Renal pelvis (tissue), 4 donors: ENCODE measurements around the gene DNM1. TPM values are rescaled to one million over a fixed set of nuclear protein-coding genes. Genes with fewer than 3 reads are reported as not detected.

ENCODE experiments used
- DNase-seq: peaks from one replicate; pipeline ENCODE4 v3.0.0-alpha.2; 2013
- polyA plus RNA-seq, 3 donors: library from polyadenylated mRNA; unstranded; fragments of 120-200 nt; gene quantifications; one replicate each; pipeline ENCODE4 v1.2.1, GENCODE V29; 2013; ENCODE audit not compliant: insufficient read length in 3 of 3

DNM1 gene
- polyA plus RNA-seq, 3 donors = 91.2 to 305 (median 248) TPM

- no peak for DNase-seq
Observed at GRCh38 chr9:128304136-128304970, 101.2 kb downstream of the DNM1 start.

Other genes with a start within 250 kb of the DNM1 start
- gene EEIG1, start 222.4 kb upstream of the DNM1 start, polyA plus RNA-seq = 10 to 100 TPM; 38.0 to 51.3 (median 44.6) TPM
- 10 to 100 TPM; 10.4 to 13.9 (median 11.8) TPM for gene NAIF1, start 136.1 kb upstream of the DNM1 start, polyA plus RNA-seq
- gene SLC25A25, start 135.1 kb upstream of the DNM1 start, polyA plus RNA-seq = 10 to 100 TPM; 12.6 to 13.7 (median 12.8) TPM
- 10 to 100 TPM; 52.4 to 57.9 (median 55.7) TPM for gene PTGES2, start 75.7 kb upstream of the DNM1 start, polyA plus RNA-seq
- gene LCN2, start 53.9 kb upstream of the DNM1 start, polyA plus RNA-seq = 1 to 10 TPM in 1 of 3 donors, under 1 TPM in 2; 0.49 to 1.2 (median 0.78) TPM
- gene BBLN, start 43.1 kb upstream of the DNM1 start, polyA plus RNA-seq = 10 to 100 TPM; 51.7 to 63.7 (median 61.9) TPM
- 100 to 1,000 TPM; 125 to 146 (median 145) TPM for gene CIZ1, start 11.8 kb upstream of the DNM1 start, polyA plus RNA-seq
- 100 to 1,000 TPM in 1 of 3 donors, 10 to 100 TPM in 2; 70.2 to 106 (median 93.1) TPM for gene GOLGA2, start 72.6 kb downstream of the DNM1 start, polyA plus RNA-seq
- 10 to 100 TPM; 31.5 to 35.0 (median 32.5) TPM for gene SWI5, start 72.9 kb downstream of the DNM1 start, polyA plus RNA-seq
- gene TRUB2, start 119.1 kb downstream of the DNM1 start, polyA plus RNA-seq = 10 to 100 TPM; 40.8 to 48.4 (median 47.1) TPM
- gene COQ4, start 119.5 kb downstream of the DNM1 start, polyA plus RNA-seq = 10 to 100 TPM; 64.1 to 97.0 (median 95.3) TPM
- 10 to 100 TPM; 19.6 to 24.6 (median 22.7) TPM for gene SLC27A4, start 137.1 kb downstream of the DNM1 start, polyA plus RNA-seq
- 10 to 100 TPM; 60.5 to 70.8 (median 64.7) TPM for gene URM1, start 168.0 kb downstream of the DNM1 start, polyA plus RNA-seq
- 10 to 100 TPM; 42.9 to 50.7 (median 48.0) TPM for gene CERCAM, start 217.5 kb downstream of the DNM1 start, polyA plus RNA-seq